ENCODE measurements around the gene MAP3K7. TPM values are rescaled to one million over a fixed set of nuclear protein-coding genes. Genes with fewer than 3 reads are reported as not detected.

MAP3K7 gene
- total RNA-seq, 1 experiment from 2014 or later: 27.8 TPM

DNA sequence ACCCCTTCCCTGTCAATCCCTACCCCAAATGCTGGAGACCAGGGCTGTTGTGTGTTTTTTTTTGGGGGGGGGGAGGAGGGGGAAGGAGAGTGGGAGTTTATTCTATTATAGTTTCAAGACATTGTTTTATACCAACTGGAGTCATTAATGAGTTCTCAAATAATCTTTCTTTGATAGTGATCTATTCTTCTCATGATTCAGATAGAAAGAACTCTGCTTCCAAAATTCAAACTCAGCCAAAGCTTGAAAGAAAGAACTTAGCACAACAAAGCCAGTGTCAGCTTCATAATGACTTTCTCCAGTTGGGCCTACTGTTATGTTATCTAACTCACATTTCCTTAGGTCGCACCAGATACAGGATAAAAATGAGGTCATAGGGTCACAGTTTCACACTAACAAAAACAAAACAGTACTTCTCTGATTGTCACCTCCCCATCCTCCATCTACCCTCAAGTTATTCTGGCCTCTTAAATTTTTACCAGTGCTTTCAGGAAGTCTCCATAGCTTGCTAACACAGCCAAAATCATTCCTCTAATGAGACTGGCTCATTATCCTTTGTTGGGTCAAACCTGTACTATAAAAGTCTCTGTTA, 19.0 kb upstream of the MAP3K7 start:
- no peak overlapping the region for H3K4me3 Mint-ChIP-seq (ENCODE audit: low read depth, unreplicated experiment)
- CTCF ChIA-PET: interaction anchor here (0.6 kb wide), 1 partner anchor 135 kb away, joined by 6 read pairs; no protein-coding TSS in a partner anchor
- H3K4me1 Mint-ChIP-seq (ENCODE audit: low read depth, unreplicated experiment): peaks cover 7% of the 10 kb centered on the region
- DNase-seq: no peak
- intact Hi-C loops (cut with micrococcal nuclease; ENCODE audit: unreplicated experiment): no loop called here
- H3K27ac Mint-ChIP-seq (ENCODE audit: unreplicated experiment): no peak overlapping the region
- no TSS peak for BruUV-seq (replicated peaks)
- H3K36me3 Mint-ChIP-seq (ENCODE audit: insufficient read depth, unreplicated experiment): peaks cover 3% of the 10 kb centered on the region
- TF ChIP-seq CTCF (IDR thresholded peaks at IDR 0.05; ENCODE audit: unreplicated experiment): no peak
- H3K27me3 Mint-ChIP-seq (ENCODE audit: unreplicated experiment): peaks cover 52% of the 10 kb centered on the region
- no peaks in the 10 kb centered on the region for H3K9me3 Mint-ChIP-seq (ENCODE audit: low read depth, unreplicated experiment)

DNA sequence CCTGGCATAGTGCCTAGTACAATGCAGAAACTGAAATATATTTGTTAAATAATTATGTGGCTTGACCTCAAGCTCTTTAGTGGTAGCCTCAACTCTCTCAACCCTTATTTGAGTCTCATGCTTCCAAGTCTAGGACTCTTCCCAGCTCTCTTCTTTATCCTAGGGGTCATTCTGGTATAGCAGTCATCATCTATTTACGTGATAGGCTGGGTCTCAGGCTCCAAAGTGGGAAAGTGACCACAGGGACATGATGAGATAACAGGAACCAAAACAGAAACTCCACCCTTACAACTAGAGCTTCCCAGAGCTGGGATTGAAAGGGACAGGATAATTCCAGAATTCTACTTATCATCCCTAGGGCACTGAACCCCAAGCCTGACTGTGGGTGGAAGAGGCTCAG, 17.7 kb upstream of the MAP3K7 start:
- Mint-ChIP-seq H3K27me3 (ENCODE audit: unreplicated experiment) (peaks cover 40% of the 10 kb centered on the region), H3K36me3 (ENCODE audit: insufficient read depth, unreplicated experiment) (no peaks in the 10 kb centered on the region), H3K9me3 (ENCODE audit: low read depth, unreplicated experiment) (no peaks in the 10 kb centered on the region), H3K27ac (ENCODE audit: unreplicated experiment) (no peak overlapping the region), H3K4me3 (ENCODE audit: low read depth, unreplicated experiment) (no peak overlapping the region), H3K4me1 (ENCODE audit: low read depth, unreplicated experiment) (no peaks in the 10 kb centered on the region)
- no peak for TF ChIP-seq CTCF (IDR thresholded peaks at IDR 0.05; ENCODE audit: unreplicated experiment)
- intact Hi-C loops (cut with micrococcal nuclease; ENCODE audit: unreplicated experiment): no loop called here
- no TSS peak for BruUV-seq (replicated peaks)
- no peak for DNase-seq
- CTCF ChIA-PET: no interaction called here

GRCh38 chr6:90599151-90599550, 12.3 kb upstream of the MAP3K7 start:
- no peak for DNase-seq
- Mint-ChIP-seq H3K4me1 (ENCODE audit: low read depth, unreplicated experiment) (no peaks in the 10 kb centered on the region), H3K27ac (ENCODE audit: unreplicated experiment) (no peak overlapping the region), H3K9me3 (ENCODE audit: low read depth, unreplicated experiment) (no peaks in the 10 kb centered on the region), H3K36me3 (ENCODE audit: insufficient read depth, unreplicated experiment) (no peaks in the 10 kb centered on the region), H3K4me3 (ENCODE audit: low read depth, unreplicated experiment) (no peak overlapping the region), H3K27me3 (ENCODE audit: unreplicated experiment) (peaks cover 44% of the 10 kb centered on the region)
- CTCF ChIA-PET: no interaction called here
- TF ChIP-seq CTCF (IDR thresholded peaks at IDR 0.05; ENCODE audit: unreplicated experiment): no peak
- intact Hi-C loops (cut with micrococcal nuclease; ENCODE audit: unreplicated experiment): no loop called here
- BruUV-seq (replicated peaks): no TSS peak

DNA sequence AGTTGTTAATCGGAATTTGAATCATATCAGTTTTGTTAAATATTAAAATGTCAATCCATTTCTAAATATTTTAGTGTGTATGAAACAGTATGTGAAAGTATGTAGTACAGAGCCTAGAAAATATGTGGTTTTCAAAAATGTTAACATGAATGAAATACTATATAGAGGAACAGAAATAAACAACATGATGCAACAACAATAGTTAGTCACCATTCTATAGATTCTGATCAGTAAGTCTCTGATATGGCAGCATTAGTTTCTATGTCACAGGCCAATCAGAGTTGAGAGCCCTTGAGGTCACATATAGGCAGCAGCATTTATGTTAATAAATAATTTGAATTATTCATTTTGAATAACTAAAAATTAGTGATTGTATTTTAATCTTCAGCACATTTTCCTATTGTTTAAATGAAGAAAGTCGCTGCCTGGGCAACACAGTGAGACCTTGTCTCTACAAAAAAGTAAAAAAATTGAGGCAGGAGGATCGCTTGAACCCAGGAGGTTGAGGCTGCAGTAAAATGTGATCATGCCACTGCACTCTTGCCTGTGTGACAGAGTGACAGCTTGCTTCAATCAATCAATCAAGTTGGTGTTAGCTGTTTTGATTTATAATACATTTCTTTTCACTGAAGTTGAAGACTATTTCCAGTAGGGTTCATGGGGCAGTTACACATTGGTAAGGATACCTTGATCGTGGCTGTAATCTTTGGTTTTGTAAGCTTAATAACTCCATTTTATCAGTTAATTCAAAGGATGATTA, 11.5 kb upstream of the MAP3K7 start:
- H3K4me3 Mint-ChIP-seq (ENCODE audit: low read depth, unreplicated experiment): no peak overlapping the region
- CTCF ChIA-PET: no interaction called here
- H3K27me3 Mint-ChIP-seq (ENCODE audit: unreplicated experiment): peaks cover 44% of the 10 kb centered on the region
- BruUV-seq (replicated peaks): no TSS peak
- TF ChIP-seq CTCF (IDR thresholded peaks at IDR 0.05; ENCODE audit: unreplicated experiment): no peak
- H3K36me3 Mint-ChIP-seq (ENCODE audit: insufficient read depth, unreplicated experiment): no peaks in the 10 kb centered on the region
- H3K9me3 Mint-ChIP-seq (ENCODE audit: low read depth, unreplicated experiment): no peaks in the 10 kb centered on the region
- no peaks in the 10 kb centered on the region for H3K4me1 Mint-ChIP-seq (ENCODE audit: low read depth, unreplicated experiment)
- no peak overlapping the region for H3K27ac Mint-ChIP-seq (ENCODE audit: unreplicated experiment)
- DNase-seq: no peak
- intact Hi-C loops (cut with micrococcal nuclease; ENCODE audit: unreplicated experiment): no loop called here
